ENCODE data around the gene IER5L. TPM values are rescaled to one million over a fixed set of nuclear protein-coding genes. Genes with fewer than 3 reads are reported as not detected.
A peak's percentile ranks its signal among the peaks of the same experiment; 100 is the strongest.
"Not testable (repeated sequence)": the region's sequence is repeated elsewhere in the genome, so short reads cannot be mapped to it uniquely, and the experiment has no call there.

IER5L gene
- total RNA-seq, 6 experiments from 2014 or later: 2.7 to 19.8 (median 7.8) TPM

- H3K4me1 ChIP-seq: no peaks in the 10 kb centered on the region
- WGBS (ENCODE audit: insufficient coverage, low coverage, low lambda C conversion rate, missing lambda C conversion rate): 88% methylated on average over 1 of the region's 6 CpGs
- intact Hi-C loops (cut with DNase I): no loop called here
- DNase-seq (no peak), ATAC-seq (no peak)
- no peaks in the 10 kb centered on the region for H3K36me3 ChIP-seq
- H3K4me3 ChIP-seq: no peak overlapping the region
- H3K27ac ChIP-seq: no peak overlapping the region
- H3K9me3 ChIP-seq: no peaks in the 10 kb centered on the region
- no peak for TF ChIP-seq POLR2A (IDR thresholded peaks at IDR 0.05)
- TF ChIP-seq, protein P1, sequence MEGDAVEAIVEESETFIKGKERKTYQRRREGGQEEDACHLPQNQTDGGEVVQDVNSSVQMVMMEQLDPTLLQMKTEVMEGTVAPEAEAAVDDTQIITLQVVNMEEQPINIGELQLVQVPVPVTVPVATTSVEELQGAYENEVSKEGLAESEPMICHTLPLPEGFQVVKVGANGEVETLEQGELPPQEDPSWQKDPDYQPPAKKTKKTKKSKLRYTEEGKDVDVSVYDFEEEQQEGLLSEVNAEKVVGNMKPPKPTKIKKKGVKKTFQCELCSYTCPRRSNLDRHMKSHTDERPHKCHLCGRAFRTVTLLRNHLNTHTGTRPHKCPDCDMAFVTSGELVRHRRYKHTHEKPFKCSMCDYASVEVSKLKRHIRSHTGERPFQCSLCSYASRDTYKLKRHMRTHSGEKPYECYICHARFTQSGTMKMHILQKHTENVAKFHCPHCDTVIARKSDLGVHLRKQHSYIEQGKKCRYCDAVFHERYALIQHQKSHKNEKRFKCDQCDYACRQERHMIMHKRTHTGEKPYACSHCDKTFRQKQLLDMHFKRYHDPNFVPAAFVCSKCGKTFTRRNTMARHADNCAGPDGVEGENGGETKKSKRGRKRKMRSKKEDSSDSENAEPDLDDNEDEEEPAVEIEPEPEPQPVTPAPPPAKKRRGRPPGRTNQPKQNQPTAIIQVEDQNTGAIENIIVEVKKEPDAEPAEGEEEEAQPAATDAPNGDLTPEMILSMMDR (IDR thresholded peaks at IDR 0.05): no peak
- H3K27me3 ChIP-seq: no peaks in the 10 kb centered on the region
Observed at GRCh38 chr9:129200255-129200654, 22.2 kb upstream of the IER5L start.

GRCh38 chr9:129199044-129199435 lies 21.0 kb upstream of the IER5L start:
- no peak for DNase-seq
- no peaks in the 10 kb centered on the region for H3K9me3 ChIP-seq
- no peaks in the 10 kb centered on the region for H3K36me3 ChIP-seq
- TF ChIP-seq, protein P1 (IDR thresholded peaks at IDR 0.05): no peak
- no peak for TF ChIP-seq POLR2A (IDR thresholded peaks at IDR 0.05)
- no peak overlapping the region for H3K4me3 ChIP-seq
- 83% methylated on average over 5 of the region's 7 CpGs for WGBS (ENCODE audit: insufficient coverage, low coverage, low lambda C conversion rate, missing lambda C conversion rate)
- intact Hi-C loops (cut with DNase I): no loop called here
- H3K27me3 ChIP-seq: no peaks in the 10 kb centered on the region
- ATAC-seq: no peak
- peak overlapping the region in 1 of 3 donors; percentile 63 for H3K27ac ChIP-seq
- no peaks in the 10 kb centered on the region for H3K4me1 ChIP-seq

DNA sequence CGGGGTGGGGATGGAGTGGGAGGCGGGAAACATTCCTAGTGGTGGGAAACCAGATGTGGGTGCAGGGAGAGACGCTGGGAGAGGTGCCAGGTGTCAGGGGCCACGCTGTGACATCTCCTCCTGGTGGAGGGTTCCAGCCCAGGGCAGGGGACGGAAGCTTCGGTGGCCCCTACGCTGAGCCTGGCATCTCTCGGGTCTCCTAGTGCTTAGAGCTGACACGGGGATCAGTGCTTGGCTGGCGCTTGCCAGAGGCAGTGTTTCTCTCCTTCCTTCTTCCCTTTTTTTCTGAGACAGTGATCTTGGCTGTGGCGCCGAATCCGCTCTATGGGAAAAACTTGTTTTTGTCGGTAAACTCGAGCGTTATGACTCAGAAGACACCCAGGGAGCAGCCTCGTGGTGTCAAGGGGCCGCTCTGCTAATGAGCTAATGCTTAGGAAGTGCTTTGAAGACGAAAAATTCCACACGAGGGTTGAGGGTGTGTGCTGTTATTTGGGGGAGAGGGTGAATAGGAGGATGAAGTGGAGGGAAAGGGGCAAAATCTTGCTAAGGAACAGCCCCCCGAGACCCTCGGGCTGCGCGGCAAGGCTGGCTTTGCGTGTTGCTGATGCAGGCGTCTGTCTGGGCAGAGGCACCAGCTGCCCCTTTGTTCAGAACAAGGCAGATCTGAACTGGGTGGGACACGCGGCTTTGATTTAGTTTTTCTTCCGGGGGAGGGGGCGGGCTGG lies 20.4 kb upstream of the IER5L start:
- ATAC-seq (peak in 2 of 4 donors; percentile 9 to 35), DNase-seq (peak in 1 of 3 donors; percentile 33)
- Histone ChIP-seq H3K36me3 (no peaks in the 10 kb centered on the region), H3K4me3 (no peak overlapping the region), H3K27ac (peak overlapping the region in 1 of 3 donors; percentile 63), H3K9me3 (no peaks in the 10 kb centered on the region), H3K27me3 (no peaks in the 10 kb centered on the region), H3K4me1 (no peaks in the 10 kb centered on the region)
- TF ChIP-seq, protein P1 (IDR thresholded peaks at IDR 0.05): no peak
- TF ChIP-seq POLR2A (IDR thresholded peaks at IDR 0.05): no peak
- intact Hi-C loops (cut with DNase I): no loop called here
- 29% methylated on average over 14 of the region's 30 CpGs for WGBS (ENCODE audit: insufficient coverage, low coverage, low lambda C conversion rate, missing lambda C conversion rate)

GRCh38 chr9:129197978-129198318 lies 19.9 kb upstream of the IER5L start:
- DNase-seq: no peak
- TF ChIP-seq, protein P1 (IDR thresholded peaks at IDR 0.05): no peak
- no peak for TF ChIP-seq POLR2A (IDR thresholded peaks at IDR 0.05)
- H3K9me3 ChIP-seq: no peaks in the 10 kb centered on the region
- intact Hi-C loops (cut with DNase I): no loop called here
- WGBS (ENCODE audit: insufficient coverage, low coverage, low lambda C conversion rate, missing lambda C conversion rate): 56% methylated on average over 3 of the region's 8 CpGs
- H3K36me3 ChIP-seq: no peaks in the 10 kb centered on the region
- H3K4me3 ChIP-seq: no peak overlapping the region
- ATAC-seq: no peak
- H3K4me1 ChIP-seq: no peaks in the 10 kb centered on the region
- peak overlapping the region in 1 of 3 donors; percentile 63 for H3K27ac ChIP-seq
- H3K27me3 ChIP-seq: no peaks in the 10 kb centered on the region

GRCh38 chr9:129197045-129197444 lies 19.0 kb upstream of the IER5L start:
- H3K4me1 ChIP-seq; intact Hi-C loops (cut with DNase I); H3K27me3 ChIP-seq; H3K9me3 ChIP-seq; DNase-seq; H3K36me3 ChIP-seq; ATAC-seq; H3K27ac ChIP-seq; H3K4me3 ChIP-seq: not testable (repeated sequence)
- 79% methylated on average over 5 of the region's 6 CpGs for WGBS (ENCODE audit: insufficient coverage, low coverage, low lambda C conversion rate, missing lambda C conversion rate)
